Endothelial cell of umbilical vein (primary cell): ENCODE data around the gene CPLANE2. TPM values are rescaled to one million over a fixed set of nuclear protein-coding genes. Genes with fewer than 3 reads are reported as not detected.

Source experiments
- BruUV-seq: library from RNA; stranded (reverse); fragments of 400-500 nt; replicated peaks from 2 replicates; lab custom pipeline; 2021; lab: Mats Ljungman, UMichigan
- CTCF ChIA-PET: fragments of 300-600, 350-600 bp; sonication (Branson Sonifier 250); formaldehyde crosslinking; loops from one replicate; lab custom pipeline; 2021; ENCODE audit warnings: antibody characterized with exemption, inconsistent platforms; lab: Charles Lee
- POLR2A ChIA-PET: fragments of 300-600, 350-600 bp; sonication (Branson Sonifier 250); formaldehyde crosslinking; loops from one replicate; lab custom pipeline; 2021; ENCODE audit warnings: antibody characterized with exemption, inconsistent platforms; lab: Charles Lee
- DNase-seq: peaks from one replicate; pipeline ENCODE4 v3.0.0-alpha.2; 2011; ENCODE audit warnings: low read depth, low spot score
- FAIRE-seq: peaks from 2 replicates; lab custom pipeline; 2011; peaks lifted over from hg19 to GRCh38; lab: Jason Lieb, UNC
- H2AFZ ChIP-seq: 2 replicates; pipeline ENCODE4 v1.6.0; 2012; ENCODE audit warnings: low read depth, low read length, control low read depth, inconsistent platforms
- H3K27ac ChIP-seq: 2 replicates; pipeline ENCODE4 v1.5.1; 2011; ENCODE audit warnings: low read depth, mild to moderate bottlenecking, control low read depth, low read length, moderate library complexity; ENCODE audit not compliant: insufficient read depth
- H3K27me3 ChIP-seq, 2 experiments: 2 replicates each; pipeline versions ENCODE4 v1.6.0 to v1.6.1; 2011; ENCODE audit warnings: low read length in 2 of 2, mixed read lengths in 1 of 2; ENCODE audit not compliant: control insufficient read depth in 2 of 2, insufficient read depth in 2 of 2
- H3K36me3 ChIP-seq, 2 experiments: 2 replicates in 1 of 2; 3 replicates in 1 of 2; pipeline ENCODE4 v1.5.1; 2011; ENCODE audit warnings: low read length in 2 of 2, mild to moderate bottlenecking in 1 of 2, moderate library complexity in 1 of 2; ENCODE audit not compliant: control insufficient read depth in 2 of 2, insufficient read depth in 2 of 2; ENCODE audit errors: extremely low read depth in 1 of 2
- H3K4me1 ChIP-seq: 3 replicates; pipeline ENCODE4 v1.5.1; 2011; ENCODE audit warnings: mild to moderate bottlenecking, low read length; ENCODE audit not compliant: control insufficient read depth, insufficient read depth; ENCODE audit errors: extremely low read depth
- H3K4me2 ChIP-seq: 2 replicates; pipeline ENCODE4 v1.6.1; 2011; ENCODE audit warnings: low read length, control low read depth, mixed read lengths; ENCODE audit not compliant: insufficient read depth
- H3K4me3 ChIP-seq, 3 experiments: fragments of 200-600 bp in 1 of 3; sonication (generic), shearing (Covaris generic) in 1 of 3; replicated peaks in 1 of 3; 2 replicates each; pipeline ENCODE4 v1.5.1; 2011 to 2016; ENCODE audit warnings: control low read depth in 3 of 3, low read length in 3 of 3, mild to moderate bottlenecking in 2 of 3, inconsistent platforms in 1 of 3, low read depth in 1 of 3, moderate library complexity in 1 of 3; ENCODE audit not compliant: insufficient read depth in 1 of 3
- H3K79me2 ChIP-seq: 2 replicates; pipeline ENCODE4 v1.6.0; 2012; ENCODE audit warnings: low read length, inconsistent platforms; ENCODE audit not compliant: control insufficient read depth, insufficient read depth
- H3K9ac ChIP-seq: replicated peaks from 2 replicates; pipeline ENCODE3; 2011; ENCODE audit warnings: low read length, control low read depth; ENCODE audit not compliant: insufficient read depth; ENCODE audit errors: extremely low read depth
- H3K9me1 ChIP-seq: replicated peaks from 3 replicates; pipeline ENCODE4 v1.6.0; 2011; ENCODE audit warnings: mild to moderate bottlenecking, low read length; ENCODE audit not compliant: control insufficient read depth, insufficient read depth; ENCODE audit errors: extremely low read depth
- H3K9me3 ChIP-seq: replicated peaks from 2 replicates; pipeline ENCODE4 v1.5.1; 2012; ENCODE audit warnings: low read length, inconsistent platforms; ENCODE audit not compliant: control insufficient read depth, insufficient read depth
- H4K20me1 ChIP-seq: replicated peaks from 2 replicates; pipeline ENCODE3; 2011; ENCODE audit warnings: mild to moderate bottlenecking, low read length; ENCODE audit not compliant: control insufficient read depth, insufficient read depth; ENCODE audit errors: extremely low read depth
- EZH2 ChIP-seq: IDR thresholded peaks from 2 replicates; pipeline ENCODE4 v1.6.1; 2012; ENCODE audit warnings: borderline replicate concordance, low read depth, mild to moderate bottlenecking, moderate library complexity, low read length, inconsistent platforms; ENCODE audit not compliant: severe bottlenecking
- FOS ChIP-seq: IDR thresholded peaks from 2 replicates; pipeline ENCODE4 v1.6.1; 2011; ENCODE audit warnings: mild to moderate bottlenecking, low read length, moderate library complexity, borderline replicate concordance; ENCODE audit not compliant: insufficient read depth
- GATA2 ChIP-seq: IDR thresholded peaks from 2 replicates; pipeline ENCODE4 v1.7.0; 2011; ENCODE audit warnings: low read depth, mild to moderate bottlenecking, moderate library complexity, mixed read lengths, low read length; ENCODE audit not compliant: insufficient read length, insufficient read depth
- JUN ChIP-seq: IDR thresholded peaks from 2 replicates; pipeline ENCODE4 v1.6.1; 2011; ENCODE audit warnings: borderline replicate concordance, low read depth; ENCODE audit not compliant: insufficient read length, insufficient read depth
- MAX ChIP-seq: IDR thresholded peaks from 2 replicates; pipeline ENCODE4 v1.6.1; 2011; ENCODE audit not compliant: insufficient read depth, insufficient read length
- MYC ChIP-seq: IDR thresholded peaks from one replicate; pipeline ENCODE4 v1.6.1; 2011; ENCODE audit warnings: mild to moderate bottlenecking, low read depth, low read length
- POLR2A ChIP-seq: IDR thresholded peaks from 2 replicates; pipeline ENCODE4 v1.6.1; 2012; ENCODE audit warnings: low read depth, mild to moderate bottlenecking, control low read depth, low read length
- POLR2AphosphoS5 ChIP-seq: IDR thresholded peaks from 2 replicates; pipeline ENCODE4 v1.6.1; 2012; ENCODE audit warnings: low read depth, mild to moderate bottlenecking, control low read depth, low read length, moderate library complexity; ENCODE audit not compliant: insufficient read depth
- dilution Hi-C: fragments of 300-500 bp; cut with MboI; formaldehyde crosslinking; loops from one replicate; pipeline ENCODE4 v1.15.0; 2019; ENCODE audit warnings: low sequenced_read_pairs; ENCODE audit not compliant: extremely low pct_ligation_motif_present
- intact Hi-C: fragments of 100-400 bp; cut with micrococcal nuclease; formaldehyde crosslinking; loops from one replicate; pipeline ENCODE4 v1.10.0; 2022
- polyA plus RNA-seq, 4 experiments: library from polyadenylated mRNA; depleted of rRNA in 3 of 4; stranded (reverse) in 3 of 4; unstranded in 1 of 4; fragments of >200 nt; gene quantifications; 2 replicates each; pipeline versions ENCODE4 v1.2.1 to v1.2.3, GENCODE V29; 2011 to 2012; ENCODE audit warnings: missing spikeins in 1 of 4
- total RNA-seq: library from RNA; stranded (reverse); gene quantifications from 2 replicates; pipeline ENCODE4 v1.2.3, GENCODE V29; 2021
- TF ChIP-seq, protein P1 (sequence below), 2 donors: IDR thresholded peaks; 1 replicate in 1 of 2; 2 replicates in 1 of 2; pipeline ENCODE4 v1.5.1; 2011; ENCODE audit warnings: low read length in 2 of 2, mild to moderate bottlenecking in 2 of 2, moderate library complexity in 2 of 2, control low read depth in 1 of 2, inconsistent platforms in 1 of 2, low read depth in 1 of 2; ENCODE audit not compliant: insufficient read depth in 1 of 2; ENCODE audit errors: extremely low read depth in 1 of 2

CPLANE2 gene
- total and polyA plus RNA-seq, 2 donors (not counting 3 experiments of a cell fraction or from before 2014, with no cell fraction given), result 3.9 to 4.6 TPM

GRCh38 chr1:16184557-16185303, 52.3 kb downstream of the CPLANE2 start:
- ChIA-PET CTCF (interaction anchor here (8.6 to 16.2 kb wide), 2 partner anchors 31 to 104 kb away, joined by 79 to 353 read pairs; partner anchors contain the start of gene EPHA2), POLR2A (no interaction called here)
- Histone ChIP-seq H2AFZ (no peak overlapping the region), H4K20me1 (no peaks in the 10 kb centered on the region), H3K27ac (no peak overlapping the region), H3K9me1 (no peaks in the 10 kb centered on the region), H3K36me3 (no peaks in the 10 kb centered on the region), H3K9ac (no peak overlapping the region), H3K4me3 (no peak overlapping the region), H3K9me3 (no peaks in the 10 kb centered on the region), H3K4me2 (no peak overlapping the region), H3K27me3 (no peaks in the 10 kb centered on the region), H3K4me1 (peaks cover 26% of the 10 kb centered on the region), H3K79me2 (peaks cover 3% of the 10 kb centered on the region)
- dilution Hi-C loops (no loop called here), intact Hi-C loops (no loop called here)
- TF ChIP-seq MAX, result no peak
- TF ChIP-seq, protein P1, sequence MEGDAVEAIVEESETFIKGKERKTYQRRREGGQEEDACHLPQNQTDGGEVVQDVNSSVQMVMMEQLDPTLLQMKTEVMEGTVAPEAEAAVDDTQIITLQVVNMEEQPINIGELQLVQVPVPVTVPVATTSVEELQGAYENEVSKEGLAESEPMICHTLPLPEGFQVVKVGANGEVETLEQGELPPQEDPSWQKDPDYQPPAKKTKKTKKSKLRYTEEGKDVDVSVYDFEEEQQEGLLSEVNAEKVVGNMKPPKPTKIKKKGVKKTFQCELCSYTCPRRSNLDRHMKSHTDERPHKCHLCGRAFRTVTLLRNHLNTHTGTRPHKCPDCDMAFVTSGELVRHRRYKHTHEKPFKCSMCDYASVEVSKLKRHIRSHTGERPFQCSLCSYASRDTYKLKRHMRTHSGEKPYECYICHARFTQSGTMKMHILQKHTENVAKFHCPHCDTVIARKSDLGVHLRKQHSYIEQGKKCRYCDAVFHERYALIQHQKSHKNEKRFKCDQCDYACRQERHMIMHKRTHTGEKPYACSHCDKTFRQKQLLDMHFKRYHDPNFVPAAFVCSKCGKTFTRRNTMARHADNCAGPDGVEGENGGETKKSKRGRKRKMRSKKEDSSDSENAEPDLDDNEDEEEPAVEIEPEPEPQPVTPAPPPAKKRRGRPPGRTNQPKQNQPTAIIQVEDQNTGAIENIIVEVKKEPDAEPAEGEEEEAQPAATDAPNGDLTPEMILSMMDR (IDR thresholded peaks at IDR 0.05; ENCODE audit: extremely low read depth in 1 of 2, insufficient read depth in 1 of 2, low read depth in 1 of 2, low read length in 2 of 2), result no peak
- TF ChIP-seq GATA2, result no peak
- TF ChIP-seq POLR2AphosphoS5, result no peak
- TF ChIP-seq FOS, result no peak
- TF ChIP-seq JUN, result no peak
- no peak for TF ChIP-seq MYC
- TF ChIP-seq EZH2, result no peak
- no peak for TF ChIP-seq POLR2A
- DNase-seq (no peak), FAIRE-seq (no peak)
- BruUV-seq, result no TSS peak
